Left lung (tissue), 10 donors: Measurements from ENCODE around the gene TCF3. TPM values are rescaled to one million over a fixed set of nuclear protein-coding genes. Genes with fewer than 3 reads are reported as not detected.

Experiments used
- ATAC-seq: fragments of 200-7000 bp; cut with Tn5 transposase; one replicate; pipeline ENCODE4 v1.9.1; 2020; ENCODE audit warnings: moderate library complexity
- DNase-seq, 4 donors: peaks; one replicate each; pipeline ENCODE4 v3.0.0-alpha.2; 2013 to 2020
- H3K27ac ChIP-seq, 2 donors: fragments of 200-600 bp; sonication (generic) in 1 of 2; one replicate each; pipeline versions ENCODE4 v1.5.0 to v1.8.0; 2020 to 2021
- H3K27me3 ChIP-seq, 2 donors: fragments of 200-600 bp; sonication (generic) in 1 of 2; one replicate each; pipeline versions ENCODE4 v1.5.0 to v1.8.0; 2020 to 2021
- H3K36me3 ChIP-seq, 2 donors: fragments of 200-600 bp; sonication (generic) in 1 of 2; one replicate each; pipeline versions ENCODE4 v1.5.0 to v1.8.0; 2020 to 2021
- H3K4me1 ChIP-seq, 2 donors: fragments of 200-600 bp; one replicate each; pipeline ENCODE4 v1.8.0; 2021
- H3K4me3 ChIP-seq, 2 donors: fragments of 200-600 bp; sonication (generic) in 1 of 2; one replicate each; pipeline versions ENCODE4 v1.5.0 to v1.8.0; 2020 to 2021; ENCODE audit warnings: mild to moderate bottlenecking in 1 of 2
- H3K9me3 ChIP-seq, 2 donors: fragments of 200-600 bp; sonication (generic) in 1 of 2; one replicate each; pipeline versions ENCODE4 v1.5.0 to v1.8.0; 2020 to 2021
- intact Hi-C, 2 donors: fragments of 100-400 bp; cut with DNase I; formaldehyde crosslinking; loops; one replicate each; pipeline versions ENCODE4 v1.11.2 to v1.14.2; 2022
- polyA plus RNA-seq, 6 donors: library from polyadenylated mRNA; unstranded; fragments of 120-200 nt; gene quantifications; one replicate each; pipeline ENCODE4 v1.2.1, GENCODE V29; 2013; ENCODE audit not compliant: insufficient read length in 6 of 6
- total RNA-seq, 2 donors: library from RNA; stranded (reverse); fragmentation: NEBNext Ultra II Directional; extraction: Animal tissue kit (Norgen Biotek cat#: 25700); gene quantifications; one replicate each; pipeline ENCODE4 v1.2.1, GENCODE V29; 2021
- TF ChIP-seq, protein P1 (sequence below), 2 donors: fragments of 200-600 bp; sonication (generic) in 1 of 2; IDR thresholded peaks; one replicate each; pipeline versions ENCODE4 v1.5.0 to v1.8.0; 2021; ENCODE audit warnings: antibody characterized with exemption in 2 of 2
- donor health status: DM: no; HTN: yes; CAD: no.
- donor health status: DM: no; HTN: no; CAD: no.

Gene TCF3
- total and polyA plus RNA-seq, 8 donors = 57.9 to 149 (median 124) TPM

DNA sequence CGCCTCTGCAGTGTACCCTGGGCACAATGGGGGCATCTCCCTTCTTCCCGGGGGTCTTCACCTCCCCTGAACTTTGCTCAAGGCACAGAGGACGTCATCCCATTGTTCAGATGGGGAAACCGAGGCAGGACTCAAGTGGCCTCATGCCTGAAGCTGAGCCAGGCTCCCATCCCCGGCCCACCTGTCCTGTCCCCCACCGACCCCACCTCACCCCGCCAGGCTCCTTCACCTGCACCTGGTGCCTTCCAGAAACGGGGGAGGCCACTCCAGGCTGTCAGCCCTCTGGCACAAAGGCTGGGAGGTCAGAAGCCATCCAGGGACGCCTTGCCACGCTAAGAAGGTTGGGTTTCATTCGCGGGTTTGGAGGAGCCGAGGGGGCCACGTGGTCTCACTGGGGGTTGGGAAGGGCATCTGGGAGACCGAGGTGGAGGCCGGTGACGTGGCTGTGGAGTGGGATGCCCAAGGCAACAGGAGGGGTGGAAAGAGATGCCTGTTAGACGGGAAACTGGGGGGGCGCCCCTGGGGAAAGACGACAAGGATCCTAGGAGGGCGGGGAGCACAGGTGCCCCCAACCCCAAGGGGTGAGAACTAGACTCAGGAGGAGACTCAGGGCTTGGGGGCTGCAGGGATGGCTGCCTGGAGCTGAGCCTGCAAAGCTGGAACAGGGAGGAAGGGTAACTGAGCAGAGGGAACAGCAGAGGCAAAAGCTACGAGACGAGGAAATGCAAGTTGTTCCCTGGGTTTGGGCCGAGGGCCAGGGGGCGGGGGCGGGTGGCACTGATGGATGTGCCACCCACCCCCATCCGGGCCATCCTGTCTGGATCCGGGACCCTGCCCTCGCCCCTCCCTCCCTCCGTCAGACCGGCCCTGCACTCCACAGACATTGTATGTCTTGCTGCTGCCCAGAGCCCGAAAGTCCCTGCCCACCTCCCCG lies 6.0 kb upstream of the TCF3 start:
- H3K36me3 ChIP-seq = no peaks in the 10 kb centered on the region
- H3K9me3 ChIP-seq = no peaks in the 10 kb centered on the region
- intact Hi-C loops = no loop called here
- ATAC-seq (no peak), DNase-seq (peak in 1 of 4 donors; percentile 54)
- no peak overlapping the region for H3K4me3 ChIP-seq
- peaks cover 0 to 7% of the 10 kb centered on the region in 2 donors for H3K27me3 ChIP-seq
- TF ChIP-seq, protein P1, sequence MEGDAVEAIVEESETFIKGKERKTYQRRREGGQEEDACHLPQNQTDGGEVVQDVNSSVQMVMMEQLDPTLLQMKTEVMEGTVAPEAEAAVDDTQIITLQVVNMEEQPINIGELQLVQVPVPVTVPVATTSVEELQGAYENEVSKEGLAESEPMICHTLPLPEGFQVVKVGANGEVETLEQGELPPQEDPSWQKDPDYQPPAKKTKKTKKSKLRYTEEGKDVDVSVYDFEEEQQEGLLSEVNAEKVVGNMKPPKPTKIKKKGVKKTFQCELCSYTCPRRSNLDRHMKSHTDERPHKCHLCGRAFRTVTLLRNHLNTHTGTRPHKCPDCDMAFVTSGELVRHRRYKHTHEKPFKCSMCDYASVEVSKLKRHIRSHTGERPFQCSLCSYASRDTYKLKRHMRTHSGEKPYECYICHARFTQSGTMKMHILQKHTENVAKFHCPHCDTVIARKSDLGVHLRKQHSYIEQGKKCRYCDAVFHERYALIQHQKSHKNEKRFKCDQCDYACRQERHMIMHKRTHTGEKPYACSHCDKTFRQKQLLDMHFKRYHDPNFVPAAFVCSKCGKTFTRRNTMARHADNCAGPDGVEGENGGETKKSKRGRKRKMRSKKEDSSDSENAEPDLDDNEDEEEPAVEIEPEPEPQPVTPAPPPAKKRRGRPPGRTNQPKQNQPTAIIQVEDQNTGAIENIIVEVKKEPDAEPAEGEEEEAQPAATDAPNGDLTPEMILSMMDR (IDR thresholded peaks at IDR 0.05) = no peak
- H3K27ac ChIP-seq = no peak overlapping the region
- peaks cover 0 to 8% of the 10 kb centered on the region in 2 donors for H3K4me1 ChIP-seq

DNA sequence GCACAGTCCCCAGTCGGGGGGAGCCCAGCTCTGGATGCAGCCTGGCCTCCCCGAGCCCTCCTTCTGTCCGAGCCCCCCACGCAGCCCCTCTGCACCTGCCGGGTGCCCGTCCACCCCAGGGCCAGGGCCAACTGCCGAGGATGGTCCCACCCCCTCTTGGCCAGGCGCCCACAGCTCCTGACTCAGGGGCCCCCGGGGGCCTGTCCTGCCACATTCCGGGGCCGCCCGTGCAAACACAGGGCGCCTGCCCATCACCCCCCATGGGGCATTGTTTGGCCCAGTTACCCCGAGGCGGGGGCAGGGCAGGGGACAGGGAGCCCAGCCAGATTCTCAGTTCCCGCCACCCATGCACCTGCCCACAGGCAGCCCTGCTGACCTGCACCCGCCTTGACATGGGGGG lies 5.3 kb upstream of the TCF3 start:
- ATAC-seq (no peak), DNase-seq (peak in 1 of 4 donors; percentile 68)
- H3K27me3 ChIP-seq = peaks cover 0 to 7% of the 10 kb centered on the region in 2 donors
- intact Hi-C loops = no loop called here
- H3K4me1 ChIP-seq = peaks cover 0 to 11% of the 10 kb centered on the region in 2 donors
- no peaks in the 10 kb centered on the region for H3K9me3 ChIP-seq
- TF ChIP-seq, protein P1 (IDR thresholded peaks at IDR 0.05) = no peak
- H3K36me3 ChIP-seq = no peaks in the 10 kb centered on the region
- H3K4me3 ChIP-seq = no peak overlapping the region
- no peak overlapping the region for H3K27ac ChIP-seq

DNA sequence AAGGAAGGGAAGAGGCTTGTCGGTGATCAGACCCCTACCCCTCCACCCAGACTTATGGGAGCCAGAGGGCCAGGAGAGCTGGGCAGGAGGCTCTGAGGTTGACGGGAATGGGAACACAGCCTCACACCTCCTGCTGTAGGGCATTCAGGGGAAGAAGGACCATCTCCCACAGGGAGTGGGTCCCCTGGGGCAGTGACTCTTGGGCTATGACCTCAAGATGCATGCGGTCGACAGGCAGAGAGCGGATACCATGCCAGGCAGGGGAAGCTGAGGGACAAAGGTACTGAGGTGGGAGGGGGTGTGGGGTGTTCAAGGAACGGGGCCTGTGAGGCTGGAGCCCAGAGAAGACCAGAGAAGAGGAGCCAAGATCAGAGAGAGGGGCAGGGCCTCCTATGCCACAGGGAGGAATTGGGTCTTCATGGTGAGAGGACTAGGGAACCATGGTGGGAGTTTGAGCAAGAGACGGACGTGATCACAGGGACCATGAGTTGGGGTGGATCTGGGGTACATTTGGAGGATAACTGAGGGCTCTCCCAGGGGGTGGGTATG lies 4.6 kb upstream of the TCF3 start:
- Histone ChIP-seq H3K27me3 (peaks cover 0 to 7% of the 10 kb centered on the region in 2 donors), H3K9me3 (no peaks in the 10 kb centered on the region), H3K36me3 (no peaks in the 10 kb centered on the region), H3K4me3 (no peak overlapping the region), H3K4me1 (peaks cover 0 to 11% of the 10 kb centered on the region in 2 donors), H3K27ac (no peak overlapping the region)
- DNase-seq (no peak), ATAC-seq (no peak)
- intact Hi-C loops = no loop called here
- TF ChIP-seq, protein P1 (IDR thresholded peaks at IDR 0.05) = no peak

DNA sequence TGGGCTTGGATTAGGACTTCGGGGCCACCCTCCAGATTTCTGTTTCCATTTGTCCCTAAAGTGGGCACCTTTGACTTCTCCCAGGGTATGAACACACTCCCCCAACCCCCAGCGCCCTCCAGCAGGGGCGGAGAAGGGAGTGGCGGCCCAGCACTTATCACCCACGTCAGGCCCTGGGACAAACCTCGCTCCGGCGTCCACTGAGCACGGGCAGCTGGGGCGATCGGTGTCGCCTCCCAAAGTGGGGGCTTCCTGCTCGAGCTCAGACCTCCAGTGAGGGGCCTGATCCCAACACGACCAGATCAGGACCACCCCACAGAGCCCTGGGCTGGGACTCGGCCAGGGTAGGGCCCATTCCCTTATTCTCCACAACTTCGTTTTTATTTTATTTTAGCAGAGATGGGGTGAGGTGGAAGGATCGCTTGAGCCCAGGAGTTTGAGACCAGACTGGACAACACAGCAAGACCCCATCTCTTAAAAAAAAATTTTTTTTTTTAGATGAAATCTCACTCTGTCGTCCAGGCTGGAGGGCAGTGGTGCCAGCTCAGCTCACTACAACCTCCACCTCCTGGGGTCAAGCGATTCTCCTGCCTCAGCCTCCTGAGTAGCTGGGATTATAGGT lies 3.7 kb upstream of the TCF3 start:
- no peak overlapping the region for H3K27ac ChIP-seq
- no peak for ATAC-seq
- peaks cover 1 to 17% of the 10 kb centered on the region in 2 donors for H3K4me1 ChIP-seq
- H3K27me3 ChIP-seq = peaks cover 0 to 16% of the 10 kb centered on the region in 2 donors
- DNase-seq = peak in 1 of 4 donors; percentile 71
- no peaks in the 10 kb centered on the region for H3K36me3 ChIP-seq
- TF ChIP-seq, protein P1 (IDR thresholded peaks at IDR 0.05) = no peak
- no peaks in the 10 kb centered on the region for H3K9me3 ChIP-seq
- intact Hi-C loops = no loop called here
- H3K4me3 ChIP-seq = no peak overlapping the region
